H9 (cell line): ENCODE data around the gene NSUN6. TPM values are rescaled to one million over a fixed set of nuclear protein-coding genes. Genes with fewer than 3 reads are reported as not detected.
"Not testable (repeated sequence)": the region's sequence is repeated elsewhere in the genome, so short reads cannot be mapped to it uniquely, and the experiment has no call there.

Source experiments
- DNase-seq: peaks from one replicate; pipeline ENCODE4 v3.0.0-alpha.2; 2017
- H2AFZ ChIP-seq: one replicate; pipeline ENCODE4 v1.6.1; 2013; ENCODE audit warnings: mild to moderate bottlenecking, low read length, control low read depth, moderate library complexity
- H2AK5ac ChIP-seq: 2 replicates; pipeline ENCODE4 v1.6.1; 2013; ENCODE audit warnings: low read length, control low read depth, mixed read lengths; ENCODE audit not compliant: insufficient read length
- H2BK120ac ChIP-seq: one replicate; pipeline ENCODE4 v1.6.1; 2013; ENCODE audit warnings: low read depth, mild to moderate bottlenecking, low read length, control low read depth, inconsistent platforms; ENCODE audit not compliant: poor library complexity, severe bottlenecking
- H2BK12ac ChIP-seq: 2 replicates; pipeline ENCODE4 v1.6.1; 2013; ENCODE audit warnings: low read length, control low read depth, mixed read lengths, low read depth; ENCODE audit not compliant: insufficient read length
- H2BK15ac ChIP-seq: 2 replicates; pipeline ENCODE4 v1.6.1; 2013; ENCODE audit warnings: low read depth, low read length, control low read depth
- H2BK20ac ChIP-seq: one replicate; pipeline ENCODE4 v1.6.1; 2013; ENCODE audit warnings: low read depth, mild to moderate bottlenecking, low read length, control low read depth, inconsistent platforms; ENCODE audit not compliant: poor library complexity, severe bottlenecking
- H2BK5ac ChIP-seq: 2 replicates; pipeline ENCODE4 v1.6.1; 2013; ENCODE audit warnings: low read length, control low read depth, mixed read lengths; ENCODE audit not compliant: insufficient read length
- H3K14ac ChIP-seq: 2 replicates; pipeline ENCODE4 v1.6.1; 2013; ENCODE audit warnings: low read length, control low read depth; ENCODE audit not compliant: insufficient read depth
- H3K18ac ChIP-seq: 2 replicates; pipeline ENCODE4 v1.6.1; 2013; ENCODE audit warnings: low read depth, mild to moderate bottlenecking, mixed read lengths, low read length, control low read depth; ENCODE audit not compliant: insufficient read length
- H3K23ac ChIP-seq: 2 replicates; pipeline ENCODE4 v1.6.1; 2013; ENCODE audit warnings: low read length, control low read depth, mixed read lengths, low read depth; ENCODE audit not compliant: insufficient read length
- H3K23me2 ChIP-seq: 2 replicates; pipeline ENCODE4 v1.6.1; 2013; ENCODE audit warnings: low read depth, mild to moderate bottlenecking, mixed read lengths, low read length, control low read depth; ENCODE audit not compliant: insufficient read length, poor library complexity, severe bottlenecking
- H3K27ac ChIP-seq: 2 replicates; pipeline ENCODE4 v1.5.1; 2013; ENCODE audit warnings: low read length, control low read depth, mixed read lengths, low read depth; ENCODE audit not compliant: insufficient read length
- H3K27me3 ChIP-seq: 2 replicates; pipeline ENCODE4 v1.6.1; 2013; ENCODE audit warnings: low read length, control low read depth, inconsistent platforms; ENCODE audit not compliant: insufficient read depth
- H3K4ac ChIP-seq: 2 replicates; pipeline ENCODE4 v1.6.1; 2013; ENCODE audit warnings: low read depth, mild to moderate bottlenecking, control low read depth, inconsistent platforms, low read length, moderate library complexity
- H3K4me1 ChIP-seq: 2 replicates; pipeline ENCODE4 v1.6.1; 2013; ENCODE audit warnings: low read length, control low read depth, inconsistent platforms; ENCODE audit not compliant: insufficient read depth
- H3K4me2 ChIP-seq: 2 replicates; pipeline ENCODE4 v1.6.1; 2013; ENCODE audit warnings: low read length, control low read depth, mixed read lengths; ENCODE audit not compliant: insufficient read length, insufficient read depth
- H3K56ac ChIP-seq: 2 replicates; pipeline ENCODE4 v1.6.1; 2013; ENCODE audit warnings: low read depth, mild to moderate bottlenecking, mixed read lengths, low read length, control low read depth; ENCODE audit not compliant: insufficient read length
- H3K79me1 ChIP-seq: 2 replicates; pipeline ENCODE4 v1.6.1; 2013; ENCODE audit warnings: low read depth, mild to moderate bottlenecking, moderate library complexity, low read length, control low read depth, inconsistent platforms; ENCODE audit not compliant: insufficient read depth, poor library complexity, severe bottlenecking
- H3K79me2 ChIP-seq: 2 replicates; pipeline ENCODE4 v1.6.1; 2013; ENCODE audit warnings: low read length, control low read depth, inconsistent platforms; ENCODE audit not compliant: insufficient read depth
- H3K9ac ChIP-seq: 2 replicates; pipeline ENCODE4 v1.6.1; 2013; ENCODE audit warnings: low read length, control low read depth, mixed read lengths; ENCODE audit not compliant: insufficient read length; ENCODE audit errors: extremely low read depth
- H3K9me3 ChIP-seq: one replicate; pipeline ENCODE4 v1.6.1; 2013; ENCODE audit warnings: low read depth, low read length, inconsistent platforms; ENCODE audit not compliant: control insufficient read depth
- H3T11ph ChIP-seq: one replicate; pipeline ENCODE4 v1.6.1; 2013; ENCODE audit warnings: mild to moderate bottlenecking, low read length, control low read depth, inconsistent platforms
- H4K20me1 ChIP-seq: one replicate; pipeline ENCODE4 v1.6.1; 2013; ENCODE audit not compliant: control insufficient read depth, insufficient read length, insufficient read depth
- H4K5ac ChIP-seq: 2 replicates; pipeline ENCODE4 v1.6.1; 2013; ENCODE audit warnings: low read depth, mild to moderate bottlenecking, mixed read lengths, low read length, control low read depth; ENCODE audit not compliant: insufficient read length
- H4K8ac ChIP-seq: replicated peaks from 2 replicates; pipeline ENCODE4 v1.6.1; 2013; ENCODE audit warnings: low read length, control low read depth, mixed read lengths, low read depth; ENCODE audit not compliant: insufficient read length
- H4K91ac ChIP-seq: 2 replicates; pipeline ENCODE4 v1.6.1; 2013; ENCODE audit warnings: low read depth, mild to moderate bottlenecking, moderate library complexity, mixed read lengths, low read length, control low read depth; ENCODE audit not compliant: insufficient read length
- H3K27ac Mint-ChIP-seq, 3 experiments: 2 replicates in 2 of 3; 3 replicates in 1 of 3; pipeline ENCODE4 v1.8.0; 2020 to 2021; ENCODE audit warnings: mixed read lengths in 3 of 3, mild to moderate bottlenecking in 1 of 3, moderate library complexity in 1 of 3
- H3K27me3 Mint-ChIP-seq: 2 replicates; pipeline ENCODE4 v1.8.0; 2021; ENCODE audit warnings: low read depth, mild to moderate bottlenecking, moderate library complexity, mixed read lengths
- H3K36me3 Mint-ChIP-seq, 3 experiments: 2 replicates in 2 of 3; 3 replicates in 1 of 3; pipeline ENCODE4 v1.8.0; 2020 to 2021; ENCODE audit warnings: low read depth in 3 of 3, mixed read lengths in 3 of 3; ENCODE audit not compliant: insufficient read depth in 1 of 3
- H3K4me1 Mint-ChIP-seq, 2 experiments: 2 replicates each; pipeline ENCODE4 v1.8.0; 2020; ENCODE audit warnings: mixed read lengths in 2 of 2
- H3K4me3 Mint-ChIP-seq, 2 experiments: 2 replicates in 1 of 2; 3 replicates in 1 of 2; pipeline ENCODE4 v1.8.0; 2020 to 2021; ENCODE audit warnings: mild to moderate bottlenecking in 2 of 2, mixed read lengths in 2 of 2, moderate library complexity in 1 of 2
- H3K9me3 Mint-ChIP-seq, 2 experiments: 2 replicates in 1 of 2; 3 replicates in 1 of 2; pipeline ENCODE4 v1.8.0; 2020; ENCODE audit warnings: mild to moderate bottlenecking in 2 of 2, mixed read lengths in 2 of 2, moderate library complexity in 1 of 2
- WGBS: extraction: QIAGEN DNeasy Blood & Tissue Kit; methylation state at CpG from one replicate; pipeline ENCODE4 v1.1.7; 2013; ENCODE audit warnings: missing lambda C conversion rate, low lambda C conversion rate, mixed read lengths; ENCODE audit not compliant: insufficient read length; ENCODE audit errors: extremely low coverage; 5-methylcytosine and 5-hydroxymethylcytosine counted together
- total RNA-seq: library from RNA; stranded (reverse); gene quantifications from 2 replicates; pipeline ENCODE4 v1.2.1, GENCODE V29; 2021
- TF ChIP-seq, protein P1 (sequence below): fragments of 200-600 bp; sonication (generic); conservative IDR thresholded peaks from 3 replicates; pipeline ENCODE4 v1.8.0; 2021; ENCODE audit warnings: antibody characterized with exemption, mild to moderate bottlenecking

Gene NSUN6
- total RNA-seq, 1 experiment from 2014 or later: 11.9 TPM

DNA sequence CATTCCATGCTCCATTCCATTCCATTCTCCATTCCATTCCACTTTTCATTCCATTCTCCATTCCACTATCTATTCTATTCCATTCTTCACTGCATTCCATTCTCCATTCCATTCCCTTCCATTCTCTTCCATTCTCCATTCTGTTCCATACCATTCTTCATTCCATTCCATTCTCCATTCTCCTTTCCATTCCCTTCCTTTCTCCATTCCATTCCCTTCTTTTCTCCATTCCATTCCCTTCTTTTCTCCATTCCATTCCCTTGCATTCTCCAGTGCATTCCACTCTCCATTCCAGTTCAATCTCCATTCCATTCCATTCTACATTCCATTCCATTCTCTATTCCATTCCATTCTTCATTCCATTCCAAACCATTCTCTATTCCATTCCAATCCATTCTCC lies 80.3 kb downstream of the NSUN6 start:
- no peak for DNase-seq
- no peak overlapping the region for H3K4me2 ChIP-seq
- no peak overlapping the region for H3K4me3 Mint-ChIP-seq

DNA sequence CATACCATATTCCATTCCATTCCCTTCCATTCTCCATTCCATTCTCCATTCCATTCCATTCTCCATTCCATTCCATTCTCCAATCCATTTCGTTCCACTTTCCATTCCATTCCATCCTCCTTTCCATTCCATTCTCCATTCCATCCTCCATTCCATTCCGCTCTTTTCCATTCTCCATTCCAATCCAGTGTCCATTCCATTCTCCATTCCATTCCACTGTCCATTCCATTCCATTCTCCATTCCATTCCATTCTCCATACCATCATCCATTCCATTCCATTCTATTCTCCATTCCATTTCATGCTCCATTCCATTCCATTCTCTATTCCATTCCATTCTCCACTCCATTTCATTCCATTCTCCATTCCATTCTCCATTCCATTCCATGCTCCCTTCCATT lies 81.0 kb downstream of the NSUN6 start:
- H3K4me1 Mint-ChIP-seq, H4K5ac ChIP-seq, H2BK120ac ChIP-seq, H2BK12ac ChIP-seq, H3K27ac Mint-ChIP-seq, H3K4ac ChIP-seq, H3K18ac ChIP-seq, H3K27me3 ChIP-seq, H3K9ac ChIP-seq, H2AFZ ChIP-seq, H3K4me1 ChIP-seq, H3K56ac ChIP-seq, H2AK5ac ChIP-seq, H3K27me3 Mint-ChIP-seq, H3T11ph ChIP-seq, H3K79me1 ChIP-seq, DNase-seq, H3K23ac ChIP-seq, H2BK5ac ChIP-seq, H3K4me2 ChIP-seq, H3K4me3 Mint-ChIP-seq, H3K79me2 ChIP-seq, H3K23me2 ChIP-seq, H3K9me3 Mint-ChIP-seq, H3K14ac ChIP-seq, H2BK20ac ChIP-seq, H3K27ac ChIP-seq, H2BK15ac ChIP-seq, H4K91ac ChIP-seq, H4K20me1 ChIP-seq, H4K8ac ChIP-seq: not testable (repeated sequence)
- H3K36me3 Mint-ChIP-seq: peaks cover 0 to 11% (median 9%) of the 10 kb centered on the region in 3 experiments; a peak in 5 of 7 replicates
- peaks cover 85% of the 10 kb centered on the region for H3K9me3 ChIP-seq
- 100% methylated on average over 2 of the region's 2 CpGs for WGBS

More for the DNA sequence above, 80.3 kb downstream of the NSUN6 start:
- Histone ChIP-seq H3K4ac (no peak overlapping the region), H2BK120ac (no peak overlapping the region), H4K8ac (no peak overlapping the region), H4K91ac (no peak overlapping the region), H3K9ac (no peak overlapping the region), H3K4me1 (no peaks in the 10 kb centered on the region), H3K9me3 (peaks cover 78% of the 10 kb centered on the region), H3K23me2 (no peaks in the 10 kb centered on the region), H2BK12ac (no peak overlapping the region), H3T11ph (no peak overlapping the region), H3K18ac (no peak overlapping the region), H3K79me2 (no peaks in the 10 kb centered on the region; the same call in 1 of the 2 replicates), H4K5ac (no peak overlapping the region), H2BK15ac (no peak overlapping the region), H3K27ac (no peak overlapping the region), H3K23ac (no peak overlapping the region), H2AFZ (no peak overlapping the region), H2BK5ac (no peak overlapping the region), H2AK5ac (no peak overlapping the region), H3K79me1 (no peaks in the 10 kb centered on the region), H2BK20ac (no peak overlapping the region), H4K20me1 (no peaks in the 10 kb centered on the region), H3K56ac (no peak overlapping the region), H3K14ac (no peak overlapping the region), H3K27me3 (no peaks in the 10 kb centered on the region)
- no peaks in the 10 kb centered on the region for H3K27me3 Mint-ChIP-seq
- no peaks in the 10 kb centered on the region for H3K4me1 Mint-ChIP-seq
- TF ChIP-seq, protein P1, sequence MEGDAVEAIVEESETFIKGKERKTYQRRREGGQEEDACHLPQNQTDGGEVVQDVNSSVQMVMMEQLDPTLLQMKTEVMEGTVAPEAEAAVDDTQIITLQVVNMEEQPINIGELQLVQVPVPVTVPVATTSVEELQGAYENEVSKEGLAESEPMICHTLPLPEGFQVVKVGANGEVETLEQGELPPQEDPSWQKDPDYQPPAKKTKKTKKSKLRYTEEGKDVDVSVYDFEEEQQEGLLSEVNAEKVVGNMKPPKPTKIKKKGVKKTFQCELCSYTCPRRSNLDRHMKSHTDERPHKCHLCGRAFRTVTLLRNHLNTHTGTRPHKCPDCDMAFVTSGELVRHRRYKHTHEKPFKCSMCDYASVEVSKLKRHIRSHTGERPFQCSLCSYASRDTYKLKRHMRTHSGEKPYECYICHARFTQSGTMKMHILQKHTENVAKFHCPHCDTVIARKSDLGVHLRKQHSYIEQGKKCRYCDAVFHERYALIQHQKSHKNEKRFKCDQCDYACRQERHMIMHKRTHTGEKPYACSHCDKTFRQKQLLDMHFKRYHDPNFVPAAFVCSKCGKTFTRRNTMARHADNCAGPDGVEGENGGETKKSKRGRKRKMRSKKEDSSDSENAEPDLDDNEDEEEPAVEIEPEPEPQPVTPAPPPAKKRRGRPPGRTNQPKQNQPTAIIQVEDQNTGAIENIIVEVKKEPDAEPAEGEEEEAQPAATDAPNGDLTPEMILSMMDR: no peak
- H3K9me3 Mint-ChIP-seq: peaks cover 0 to 5% of the 10 kb centered on the region in 2 experiments; a peak in 2 of 5 replicates
- H3K27ac Mint-ChIP-seq: no peak overlapping the region
- H3K36me3 Mint-ChIP-seq: peaks cover 0 to 18% (median 16%) of the 10 kb centered on the region in 3 experiments; a peak in 6 of 7 replicates
